Measurements from ENCODE around the gene HIP1.
"Not testable (repeated sequence)": the region's sequence is repeated elsewhere in the genome, so short reads cannot be mapped to it uniquely, and the experiment has no call there.

Gene HIP1

GRCh38 chr7:75639071-75639885, 99.5 kb downstream of the HIP1 start:
- DNase-seq: peak; percentile 2

GRCh38 chr7:75638594-75639070, 100.1 kb downstream of the HIP1 start:
- DNase-seq: no peak

GRCh38 chr7:75637854-75638593, 100.7 kb downstream of the HIP1 start:
- DNase-seq: no peak

GRCh38 chr7:75635036-75635435, 103.7 kb downstream of the HIP1 start:
- DNase-seq: no peak

GRCh38 chr7:75632587-75632986, 106.2 kb downstream of the HIP1 start:
- not testable (repeated sequence) for DNase-seq

GRCh38 chr7:75631711-75632110, 107.0 kb downstream of the HIP1 start:
- no peak for DNase-seq

GRCh38 chr7:75630549-75630948, 108.2 kb downstream of the HIP1 start:
- no peak for DNase-seq

- DNase-seq: no peak
Measured at GRCh38 chr7:75629044-75629443, 109.7 kb downstream of the HIP1 start.

- no peak for DNase-seq
Measured at GRCh38 chr7:75628055-75628454, 110.7 kb downstream of the HIP1 start.

GRCh38 chr7:75626954-75627353, 111.8 kb downstream of the HIP1 start:
- no peak for DNase-seq

- no peak for DNase-seq
Measured at GRCh38 chr7:75625868-75626267, 112.9 kb downstream of the HIP1 start.

- DNase-seq: no peak
Measured at GRCh38 chr7:75624134-75624832, 114.5 kb downstream of the HIP1 start.

- no peak for DNase-seq
Measured at GRCh38 chr7:75623390-75624133, 115.2 kb downstream of the HIP1 start.

GRCh38 chr7:75621124-75621523, 117.6 kb downstream of the HIP1 start:
- no peak for DNase-seq

GRCh38 chr7:75619636-75620035, 119.1 kb downstream of the HIP1 start:
- DNase-seq: no peak

- no peak for DNase-seq
Measured at GRCh38 chr7:75617634-75618234, 121.0 kb downstream of the HIP1 start.

- no peak for DNase-seq
Measured at GRCh38 chr7:75616421-75617167, 122.1 kb downstream of the HIP1 start.

- no peak for DNase-seq
Measured at GRCh38 chr7:75614401-75614800, 124.3 kb downstream of the HIP1 start.

GRCh38 chr7:75613351-75613750, 125.4 kb downstream of the HIP1 start:
- no peak for DNase-seq

GRCh38 chr7:75611557-75612178, 127.1 kb downstream of the HIP1 start:
- DNase-seq: no peak

GRCh38 chr7:75609416-75609815, 129.3 kb downstream of the HIP1 start:
- not testable (repeated sequence) for DNase-seq

Data from NCI-H1417 treated with DMSO at 0.1 percent for 48 hours (cell line).